HL-60 (cell line): Measurements from ENCODE around the gene PIGQ.

ENCODE experiments used
- DNase-seq, 2 experiments: peaks; one replicate each; pipeline ENCODE4 v3.0.0-alpha.2; 2010 to 2020; ENCODE audit warnings: low read depth in 1 of 2, low spot score in 1 of 2
- H3K27ac ChIP-seq: fragments of 250-450 bp; sonication (Bioruptor Pico); replicated peaks from 2 replicates; pipeline ENCODE4 v1.5.1; 2020; ENCODE audit warnings: mild to moderate bottlenecking, moderate library complexity
- H3K27me3 ChIP-seq: fragments of 250-450 bp; sonication (Bioruptor Pico); 2 replicates; pipeline ENCODE4 v1.5.1; 2021; ENCODE audit warnings: mild to moderate bottlenecking, moderate library complexity; ENCODE audit not compliant: insufficient read depth, poor library complexity, severe bottlenecking
- H3K4me3 ChIP-seq: replicated peaks from 2 replicates; pipeline ENCODE4 v1.5.1; 2011; ENCODE audit warnings: mild to moderate bottlenecking, control low read depth, low read length; ENCODE audit not compliant: insufficient read depth
- CTCF ChIP-seq: IDR thresholded peaks from one replicate; pipeline ENCODE4 v1.5.1; 2011; ENCODE audit warnings: low read length, control low read depth, inconsistent platforms; ENCODE audit not compliant: insufficient read depth
- GABPA ChIP-seq: IDR thresholded peaks from 2 replicates; pipeline ENCODE4 v1.6.1; 2012; ENCODE audit warnings: low read depth
- POLR2AphosphoS5 ChIP-seq: IDR thresholded peaks from 2 replicates; pipeline ENCODE4 v1.6.1; 2012; ENCODE audit warnings: low read depth
- REST ChIP-seq: IDR thresholded peaks from 2 replicates; pipeline ENCODE4 v1.6.1; 2012; ENCODE audit warnings: low read depth; ENCODE audit not compliant: insufficient replicate concordance
- SPI1 ChIP-seq: IDR thresholded peaks from 2 replicates; pipeline ENCODE4 v1.6.1; 2012; ENCODE audit warnings: low read depth, mild to moderate bottlenecking, borderline replicate concordance

Gene PIGQ

DNA sequence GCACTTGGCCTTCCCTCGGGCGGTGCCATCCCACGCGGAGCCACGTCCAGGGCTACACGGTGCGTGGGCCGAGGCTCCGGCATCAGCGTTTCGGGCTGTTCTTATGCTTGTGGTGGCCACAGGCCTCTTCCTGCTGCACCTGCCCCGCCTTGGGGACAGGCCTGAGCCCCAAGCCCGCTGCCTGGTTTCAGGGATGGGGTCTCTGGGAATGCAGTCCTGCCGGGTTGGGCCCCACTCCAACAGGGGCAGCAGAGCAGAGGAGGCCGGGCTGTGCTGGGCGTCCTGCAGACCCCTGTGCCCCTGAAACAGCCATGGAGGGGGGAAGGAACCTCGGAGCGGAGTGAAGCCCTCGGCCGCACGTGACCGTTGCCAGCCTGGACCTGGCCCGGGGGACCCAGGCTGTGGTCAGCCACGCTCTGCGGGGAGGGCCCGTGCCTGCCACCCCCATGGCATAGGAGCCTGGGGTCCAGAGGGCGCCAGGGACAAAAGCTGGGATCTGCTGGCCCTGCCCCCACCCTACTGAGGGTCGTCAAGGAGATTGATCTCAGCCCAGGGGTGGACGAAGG lies 60.6 kb downstream of the PIGQ start:
- Histone ChIP-seq H3K27ac (no peak overlapping the region), H3K27me3 (no peaks in the 10 kb centered on the region), H3K4me3 (no peak overlapping the region)
- TF ChIP-seq REST (no peak), SPI1 (no peak), CTCF (no peak), POLR2AphosphoS5 (no peak)
- no peak for DNase-seq

- TF ChIP-seq SPI1: no peak
- TF ChIP-seq REST: no peak
- no peak for TF ChIP-seq GABPA
- no peak for TF ChIP-seq POLR2AphosphoS5
- TF ChIP-seq CTCF: no peak
- Histone ChIP-seq H3K27me3 (no peaks in the 10 kb centered on the region), H3K4me3 (no peak within 1 kb of the TSS), H3K27ac (no peak within 1 kb of the TSS)
- no peak for DNase-seq
These were observed 61.1 kb downstream of the PIGQ start, which contains the start of gene WFIKKN1 for GRCh38 chr16:630815-631405. Gene WFIKKN1 (plus strand): TSS chr16:630985. CDS start chr16:631254, 269 bp downstream.

DNA sequence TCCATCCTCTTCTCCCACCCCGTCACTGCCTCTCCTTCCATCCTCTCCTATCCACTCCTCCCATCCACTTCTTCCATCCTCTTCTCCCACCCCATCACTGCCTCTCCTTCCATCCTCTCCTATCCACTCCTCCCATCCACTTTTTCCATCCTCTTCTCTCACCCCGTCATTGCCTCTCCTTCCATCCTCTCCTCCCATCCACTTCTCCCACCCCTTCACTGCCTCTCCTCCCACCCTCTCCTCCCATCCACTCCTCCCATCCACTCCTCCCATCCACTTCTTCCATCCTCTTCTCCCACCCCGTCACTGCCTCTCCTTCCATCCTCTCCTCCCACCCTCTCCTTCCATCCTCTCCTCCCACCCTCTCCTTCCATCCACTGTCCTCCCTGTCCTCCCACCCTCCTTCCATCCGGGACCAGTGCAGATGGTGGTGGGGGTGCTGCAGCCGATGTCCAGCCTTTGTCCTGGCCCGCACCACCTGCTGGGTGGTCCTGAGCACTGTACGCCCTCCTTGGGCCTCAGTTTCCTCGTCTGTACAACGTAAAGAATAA lies 62.1 kb downstream of the PIGQ start:
- Histone ChIP-seq H3K4me3 (no peak overlapping the region), H3K27ac (no peak overlapping the region), H3K27me3 (no peaks in the 10 kb centered on the region)
- TF ChIP-seq REST (no peak), GABPA (no peak), POLR2AphosphoS5 (no peak), SPI1 (no peak), CTCF (no peak)
- DNase-seq: no peak
